ENCODE measurements around the gene LYRM4. TPM values are rescaled to one million over a fixed set of nuclear protein-coding genes. Genes with fewer than 3 reads are reported as not detected.
"Not testable (repeated sequence)": the region's sequence is repeated elsewhere in the genome, so short reads cannot be mapped to it uniquely, and the experiment has no call there.

The LYRM4 gene
- total RNA-seq, 1 experiment from 2014 or later: 39.1 TPM

DNA sequence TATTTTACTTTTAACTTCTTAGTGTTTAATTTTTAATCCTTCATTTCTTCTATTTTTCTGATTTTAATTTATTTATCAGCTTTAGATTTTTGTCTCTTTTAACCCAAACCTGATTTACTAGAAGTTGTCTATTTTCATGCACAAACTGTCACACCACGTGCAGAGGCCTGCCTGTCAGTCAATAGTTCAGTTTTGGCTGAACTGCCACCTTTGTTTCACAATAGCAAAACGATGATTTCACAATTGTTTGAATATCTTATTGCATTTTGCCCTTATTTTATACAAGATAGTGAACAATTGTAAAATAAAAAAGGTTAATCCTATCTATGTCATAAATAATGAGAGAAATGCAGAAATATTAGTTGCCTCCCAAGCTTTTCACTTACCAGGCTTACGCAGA is 199.6 kb downstream of the LYRM4 start:
- no peak for DNase-seq (ENCODE audit: low read depth)
- in situ Hi-C loops (cut with HindIII; ENCODE audit: low pct_unique_long_range_greater_than_20kb, low sequenced_read_pairs): no loop called here

- in situ Hi-C loops (cut with HindIII; ENCODE audit: low pct_unique_long_range_greater_than_20kb, low sequenced_read_pairs): not testable (repeated sequence)
Observed at GRCh38 chr6:5060439-5060838, 200.3 kb downstream of the LYRM4 start.

GRCh38 chr6:5059036-5059896 is 201.5 kb downstream of the LYRM4 start:
- DNase-seq (ENCODE audit: low read depth): no peak
- in situ Hi-C loops (cut with HindIII; ENCODE audit: low pct_unique_long_range_greater_than_20kb, low sequenced_read_pairs): no loop called here

More at GRCh38 chr6:5060439-5060838, 200.3 kb downstream of the LYRM4 start:
- not testable (repeated sequence) for DNase-seq (ENCODE audit: low read depth)

Other genes with a start within 250 kb of the LYRM4 start
- gene PPP1R3G, start 175.6 kb downstream of the LYRM4 start, total RNA-seq (2014; rRNA removed; shearing (Covaris generic); ENCODE audit: low replicate concordance): 0.14 and 0.26 TPM in 2 replicates
- 21.0 and 24.0 TPM in 2 replicates for gene FARS2, start 563 bp upstream of the LYRM4 start, total RNA-seq (2014; rRNA removed; shearing (Covaris generic); ENCODE audit: low replicate concordance)